A549 (cell line): ENCODE measurements around the gene CPLX1. TPM values are rescaled to one million over a fixed set of nuclear protein-coding genes. Genes with fewer than 3 reads are reported as not detected.

Experiments
- ATAC-seq, 2 experiments: fragments of 200-7000 bp in 1 of 2; fragments of >200 bp in 1 of 2; cut with Nextera tagmentation in 1 of 2; cut with Tn5 transposase in 1 of 2; 3 replicates each; pipeline versions ENCODE4 v1.8.0 to v1.9.1; 2018 to 2020; ENCODE audit warnings: mild to moderate bottlenecking in 1 of 2, moderate library complexity in 1 of 2
- CTCF ChIA-PET: fragments of 300-600 bp; sonication (Branson Sonifier 250); formaldehyde crosslinking; extraction: SDS; loops from one replicate; lab custom pipeline; 2021; ENCODE audit warnings: antibody characterized with exemption, inconsistent platforms; lab: Yijun Ruan, JAX
- POLR2A ChIA-PET: fragments of 350-600 bp; formaldehyde crosslinking; extraction: SDS; loops from one replicate; lab custom pipeline; 2021; ENCODE audit warnings: antibody characterized with exemption, inconsistent platforms; lab: Yijun Ruan, JAX
- DNase-seq, 2 experiments: peaks; one replicate each; pipeline versions ENCODE4 v3.0.0 to v3.0.0-alpha.2; 2011 to 2016; ENCODE audit warnings: low read depth in 1 of 2, low spot score in 1 of 2
- FAIRE-seq: peaks from 2 replicates; lab custom pipeline; 2011; peaks lifted over from hg19 to GRCh38; lab: Jason Lieb, UNC
- H3K27ac ChIP-seq, 2 experiments: fragments of >200 bp; sonication (Bioruptor Twin); formaldehyde crosslinking; 3 replicates each; pipeline ENCODE4 v1.5.1; 2016 to 2017
- H3K4me1 ChIP-seq: fragments of >200 bp; sonication (Bioruptor Twin); formaldehyde crosslinking; 3 replicates; pipeline ENCODE4 v1.6.1; 2016
- H3K4me2 ChIP-seq: fragments of >200 bp; sonication (Bioruptor Twin); formaldehyde crosslinking; 3 replicates; pipeline ENCODE4 v1.6.1; 2016
- H3K4me3 ChIP-seq: fragments of >200 bp; sonication (Bioruptor Twin); formaldehyde crosslinking; 3 replicates; pipeline ENCODE4 v1.5.1; 2016
- H3K9me3 ChIP-seq: fragments of >200 bp; sonication (Bioruptor Twin); formaldehyde crosslinking; 3 replicates; pipeline ENCODE4 v1.6.1; 2016
- BHLHE40 ChIP-seq: IDR thresholded peaks from 2 replicates; pipeline ENCODE4 v1.6.1; 2012; ENCODE audit warnings: low read depth, low read length, inconsistent platforms
- CBX8 ChIP-seq: fragments of 200-600 bp; sonication (generic); IDR thresholded peaks from 2 replicates; pipeline ENCODE4 v1.6.1; 2016
- CHD4 ChIP-seq: fragments of 200-600 bp; sonication (generic); IDR thresholded peaks from 2 replicates; pipeline ENCODE4 v1.6.1; 2016; ENCODE audit warnings: antibody characterized with exemption, mild to moderate bottlenecking, borderline replicate concordance
- ESRRA ChIP-seq: fragments of 150-350 bp; IDR thresholded peaks from 2 replicates; pipeline ENCODE4 v1.6.1; 2014; ENCODE audit warnings: mild to moderate bottlenecking, low read length, borderline replicate concordance
- FOSB ChIP-seq: fragments of 250-450 bp; sonication (Bioruptor Pico); IDR thresholded peaks from 2 replicates; pipeline ENCODE4 v1.5.0; 2020; ENCODE audit warnings: mild to moderate bottlenecking, moderate library complexity
- FOXS1 ChIP-seq: fragments of 250-450 bp; sonication (Bioruptor Pico); IDR thresholded peaks from 2 replicates; pipeline ENCODE4 v1.5.0; 2020; ENCODE audit warnings: mild to moderate bottlenecking, moderate library complexity
- GATA3 ChIP-seq: IDR thresholded peaks from 2 replicates; pipeline ENCODE4 v1.6.1; 2012; ENCODE audit warnings: borderline replicate concordance
- HDAC2 ChIP-seq: fragments of 200-600 bp; sonication (generic); IDR thresholded peaks from 2 replicates; pipeline ENCODE4 v1.6.1; 2016
- HOXB5 ChIP-seq: fragments of 250-450 bp; sonication (Bioruptor Pico); IDR thresholded peaks from 2 replicates; pipeline ENCODE4 v1.5.0; 2020; ENCODE audit warnings: mild to moderate bottlenecking, moderate library complexity
- JUN ChIP-seq, 2 experiments: fragments of >200 bp; sonication (Bioruptor Twin); formaldehyde crosslinking; IDR thresholded peaks; 2 replicates in 1 of 2; 3 replicates in 1 of 2; pipeline ENCODE4 v1.6.1; 2016 to 2017
- JUNB ChIP-seq: fragments of >200 bp; sonication (Bioruptor Twin); formaldehyde crosslinking; IDR thresholded peaks from 2 replicates; pipeline ENCODE4 v1.6.1; 2016
- KDM5A ChIP-seq: fragments of 200-600 bp; sonication (generic); IDR thresholded peaks from 2 replicates; pipeline ENCODE4 v1.6.1; 2016; ENCODE audit warnings: antibody characterized with exemption, mild to moderate bottlenecking
- MAZ ChIP-seq: fragments of 150-350 bp; IDR thresholded peaks from 2 replicates; pipeline ENCODE4 v1.6.1; 2014; ENCODE audit warnings: antibody characterized with exemption, low read depth, low read length, borderline replicate concordance
- NFE2L2 ChIP-seq: fragments of 150-350 bp; conservative IDR thresholded peaks from 2 replicates; pipeline ENCODE4 v1.6.1; 2014; ENCODE audit warnings: low read length
- POLR2AphosphoS2 ChIP-seq: conservative IDR thresholded peaks from 2 replicates; pipeline ENCODE4 v1.6.1; 2012; ENCODE audit warnings: low read length, improper control_type of control experiment, inconsistent platforms
- RNF2 ChIP-seq: fragments of 200-600 bp; sonication (generic); IDR thresholded peaks from 2 replicates; pipeline ENCODE4 v1.6.1; 2016; ENCODE audit warnings: low read depth, mild to moderate bottlenecking, antibody characterized with exemption, moderate library complexity, borderline replicate concordance
- TFCP2L1 ChIP-seq: fragments of 250-450 bp; sonication (Bioruptor Pico); IDR thresholded peaks from 2 replicates; pipeline ENCODE4 v1.5.0; 2021; ENCODE audit warnings: mild to moderate bottlenecking
- TP53 ChIP-seq: fragments of 250-450 bp; sonication (Bioruptor Pico); IDR thresholded peaks from 2 replicates; pipeline ENCODE4 v1.5.0; 2021; ENCODE audit warnings: mild to moderate bottlenecking, moderate library complexity
- ZC3H11A ChIP-seq: fragments of 450-650 bp; IDR thresholded peaks from 2 replicates; pipeline ENCODE4 v1.6.1; 2014; ENCODE audit warnings: antibody characterized with exemption, mild to moderate bottlenecking
- ZFP36 ChIP-seq: fragments of 450-650 bp; IDR thresholded peaks from 2 replicates; pipeline ENCODE4 v1.6.1; 2014; ENCODE audit warnings: borderline replicate concordance; ENCODE audit not compliant: partially characterized antibody
- WGBS: methylation state at CpG from one replicate; pipeline ENCODE4 v1.1.6; 2017; ENCODE audit errors: missing lambda C conversion rate; 5-methylcytosine and 5-hydroxymethylcytosine counted together
- polyA plus RNA-seq, 4 experiments: library from polyadenylated mRNA; depleted of rRNA in 3 of 4; stranded (reverse); fragments of >200 nt; fragmentation: RNase III in 1 of 4; extraction: RNeasy Plus Mini Kit Qiagen cat#74134 plus additional on column Dnase treatment in 1 of 4; gene quantifications; 2 replicates in 3 of 4; 3 replicates in 1 of 4; pipeline ENCODE4 v1.2.3, GENCODE V29; 2011 to 2017
- TF ChIP-seq, protein P1 (sequence below): fragments of 250-450 bp; sonication (Bioruptor Pico); IDR thresholded peaks from 2 replicates; pipeline ENCODE4 v1.5.0; 2020; ENCODE audit warnings: low read depth, mild to moderate bottlenecking, moderate library complexity
- TF ChIP-seq, protein P2 (sequence below): fragments of >200 bp; sonication (Bioruptor Twin); formaldehyde crosslinking; IDR thresholded peaks from 3 replicates; pipeline ENCODE4 v1.5.1; 2016
- TF ChIP-seq, protein P3 (sequence below): IDR thresholded peaks from 2 replicates; pipeline ENCODE4 v1.6.1; 2012
- TF ChIP-seq, protein P4 (sequence below): fragments of >200 bp; sonication (Bioruptor Twin); formaldehyde crosslinking; IDR thresholded peaks from 2 replicates; pipeline ENCODE4 v1.6.1; 2016

Gene CPLX1
- polyA plus RNA-seq, 2 of the 4 experiments (the other 2 are of a cell fraction), result 0.19 to 0.57 TPM

DNA sequence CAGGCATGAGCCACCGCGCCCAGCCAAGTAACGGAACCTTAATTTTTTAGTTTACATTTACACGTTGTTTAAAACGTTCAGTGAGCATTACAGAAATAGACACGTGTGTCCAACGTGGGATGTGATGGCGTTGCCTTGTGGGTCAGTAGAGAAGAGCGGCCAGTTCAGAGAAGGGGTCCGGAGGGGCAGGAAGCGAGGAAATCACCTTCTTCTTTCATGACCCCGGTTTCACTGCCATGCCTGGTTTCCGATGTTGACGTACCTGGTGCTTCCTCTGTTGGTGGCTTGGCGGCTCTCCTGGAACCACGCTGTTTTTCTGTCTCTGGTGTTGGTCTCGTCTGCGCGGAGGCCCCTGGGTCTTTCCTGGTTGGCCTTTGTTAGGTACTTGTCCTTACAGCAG is 77.5 kb downstream of the CPLX1 start:
- ChIA-PET POLR2A (no interaction called here), CTCF (no interaction called here)
- H3K4me2 ChIP-seq, result no peak overlapping the region
- H3K27ac ChIP-seq, result no peak overlapping the region
- ATAC-seq, result no peak
- no peak overlapping the region for H3K4me3 ChIP-seq
- TF ChIP-seq ZFP36 (no peak), BHLHE40 (no peak), ZC3H11A (no peak), POLR2AphosphoS2 (no peak), NFE2L2 (no peak), HOXB5 (CRISPR knock-in tag) (no peak)
- no peaks in the 10 kb centered on the region for H3K4me1 ChIP-seq
- no peak for DNase-seq
- H3K9me3 ChIP-seq, result no peaks in the 10 kb centered on the region
- no peak for FAIRE-seq
- WGBS, result 90% methylated on average over 19 of the region's 19 CpGs

DNA sequence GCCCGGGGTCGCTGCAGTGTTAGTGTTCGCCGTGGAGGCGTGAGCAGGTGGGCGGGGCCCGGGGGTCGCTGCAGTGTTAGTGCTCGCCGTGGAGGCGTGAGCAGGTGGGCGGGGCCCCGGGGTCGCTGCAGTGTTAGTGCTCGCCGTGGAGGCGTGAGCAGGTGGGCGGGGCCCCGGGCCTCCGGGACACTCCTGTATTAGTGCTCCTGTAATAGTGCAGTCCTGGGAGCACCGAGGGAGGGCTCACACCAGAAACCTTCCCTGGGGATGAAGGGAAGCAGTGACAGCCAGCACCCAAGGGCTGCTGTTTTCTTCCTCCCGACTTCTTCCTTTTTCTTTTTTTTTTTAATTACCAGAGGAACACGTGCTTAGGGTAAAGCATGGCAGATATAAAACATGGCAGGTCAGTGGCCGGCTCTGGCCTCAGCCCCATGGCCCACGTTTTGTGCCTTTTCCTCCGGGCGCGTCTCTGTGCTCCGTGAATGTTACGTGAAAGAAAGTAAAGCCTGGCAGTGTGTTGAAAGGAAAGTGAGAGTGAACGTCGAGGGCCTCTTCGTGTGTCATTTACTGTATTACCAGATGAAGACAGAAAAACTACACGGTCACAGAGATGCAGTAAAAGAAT is 78.3 kb downstream of the CPLX1 start:
- no peak for TF ChIP-seq FOXS1 (CRISPR knock-in tag)
- TF ChIP-seq TFCP2L1 (CRISPR knock-in tag), result no peak
- TF ChIP-seq ESRRA, result no peak
- TF ChIP-seq, protein P1, sequence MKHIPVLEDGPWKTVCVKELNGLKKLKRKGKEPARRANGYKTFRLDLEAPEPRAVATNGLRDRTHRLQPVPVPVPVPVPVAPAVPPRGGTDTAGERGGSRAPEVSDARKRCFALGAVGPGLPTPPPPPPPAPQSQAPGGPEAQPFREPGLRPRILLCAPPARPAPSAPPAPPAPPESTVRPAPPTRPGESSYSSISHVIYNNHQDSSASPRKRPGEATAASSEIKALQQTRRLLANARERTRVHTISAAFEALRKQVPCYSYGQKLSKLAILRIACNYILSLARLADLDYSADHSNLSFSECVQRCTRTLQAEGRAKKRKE (CRISPR knock-in tag), result no peak
- TF ChIP-seq, all 56 proteins: peak for 0
- no peak overlapping the region for H3K4me2 ChIP-seq
- H3K9me3 ChIP-seq, result no peaks in the 10 kb centered on the region
- CTCF ChIA-PET, result no interaction called here
- POLR2A ChIA-PET, result no interaction called here
- DNase-seq (no peak), ATAC-seq (no peak), FAIRE-seq (no peak)
- no peak overlapping the region for H3K27ac ChIP-seq
- 92% methylated on average over 19 of the region's 34 CpGs for WGBS
- H3K4me3 ChIP-seq, result no peak overlapping the region
- no peaks in the 10 kb centered on the region for H3K4me1 ChIP-seq

DNA sequence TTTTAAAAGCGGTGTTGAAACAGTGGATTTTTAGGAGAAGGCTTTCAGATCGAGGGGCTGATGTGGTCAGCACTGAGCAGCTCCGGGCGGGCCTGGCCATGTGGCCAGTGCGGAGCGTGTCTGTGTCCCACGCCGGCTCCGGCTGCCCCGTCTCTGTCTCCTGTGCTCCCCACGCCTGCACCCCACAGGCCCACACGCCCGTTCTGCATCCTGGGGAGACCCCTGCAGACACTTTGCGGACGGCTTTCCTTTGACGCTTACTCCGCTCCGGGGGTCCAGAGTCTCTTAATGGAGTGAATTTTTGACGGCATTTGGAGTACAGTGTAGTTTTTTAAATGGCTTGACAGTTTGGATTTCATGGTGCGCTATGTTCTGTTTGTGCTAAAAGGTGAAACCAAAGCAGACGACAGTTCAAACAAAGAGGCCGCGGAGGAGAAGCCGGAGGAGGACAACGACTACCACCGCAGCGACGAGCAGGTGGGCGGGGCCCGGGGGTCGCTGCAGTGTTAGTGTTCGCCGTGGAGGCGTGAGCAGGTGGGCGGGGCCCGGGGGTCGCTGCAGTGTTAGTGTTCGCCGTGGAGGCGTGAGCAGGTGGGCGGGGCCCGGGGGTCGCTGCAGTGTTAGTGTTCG is 81.6 kb downstream of the CPLX1 start:
- peak in 1 of 2 experiments; percentile 18; a peak in 2 of 6 replicates for ATAC-seq
- CTCF ChIA-PET, result no interaction called here
- POLR2A ChIA-PET, result no interaction called here

More for the DNA sequence above, 81.6 kb downstream of the CPLX1 start:
- H3K4me2 ChIP-seq, result no peak overlapping the region
- no peak overlapping the region for H3K27ac ChIP-seq
- FAIRE-seq (no peak), DNase-seq (no peak)
- no peaks in the 10 kb centered on the region for H3K9me3 ChIP-seq
- H3K4me3 ChIP-seq, result no peak overlapping the region
- no peaks in the 10 kb centered on the region for H3K4me1 ChIP-seq
- TF ChIP-seq, protein P2, sequence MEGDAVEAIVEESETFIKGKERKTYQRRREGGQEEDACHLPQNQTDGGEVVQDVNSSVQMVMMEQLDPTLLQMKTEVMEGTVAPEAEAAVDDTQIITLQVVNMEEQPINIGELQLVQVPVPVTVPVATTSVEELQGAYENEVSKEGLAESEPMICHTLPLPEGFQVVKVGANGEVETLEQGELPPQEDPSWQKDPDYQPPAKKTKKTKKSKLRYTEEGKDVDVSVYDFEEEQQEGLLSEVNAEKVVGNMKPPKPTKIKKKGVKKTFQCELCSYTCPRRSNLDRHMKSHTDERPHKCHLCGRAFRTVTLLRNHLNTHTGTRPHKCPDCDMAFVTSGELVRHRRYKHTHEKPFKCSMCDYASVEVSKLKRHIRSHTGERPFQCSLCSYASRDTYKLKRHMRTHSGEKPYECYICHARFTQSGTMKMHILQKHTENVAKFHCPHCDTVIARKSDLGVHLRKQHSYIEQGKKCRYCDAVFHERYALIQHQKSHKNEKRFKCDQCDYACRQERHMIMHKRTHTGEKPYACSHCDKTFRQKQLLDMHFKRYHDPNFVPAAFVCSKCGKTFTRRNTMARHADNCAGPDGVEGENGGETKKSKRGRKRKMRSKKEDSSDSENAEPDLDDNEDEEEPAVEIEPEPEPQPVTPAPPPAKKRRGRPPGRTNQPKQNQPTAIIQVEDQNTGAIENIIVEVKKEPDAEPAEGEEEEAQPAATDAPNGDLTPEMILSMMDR, result no peak
- TF ChIP-seq, protein P3, sequence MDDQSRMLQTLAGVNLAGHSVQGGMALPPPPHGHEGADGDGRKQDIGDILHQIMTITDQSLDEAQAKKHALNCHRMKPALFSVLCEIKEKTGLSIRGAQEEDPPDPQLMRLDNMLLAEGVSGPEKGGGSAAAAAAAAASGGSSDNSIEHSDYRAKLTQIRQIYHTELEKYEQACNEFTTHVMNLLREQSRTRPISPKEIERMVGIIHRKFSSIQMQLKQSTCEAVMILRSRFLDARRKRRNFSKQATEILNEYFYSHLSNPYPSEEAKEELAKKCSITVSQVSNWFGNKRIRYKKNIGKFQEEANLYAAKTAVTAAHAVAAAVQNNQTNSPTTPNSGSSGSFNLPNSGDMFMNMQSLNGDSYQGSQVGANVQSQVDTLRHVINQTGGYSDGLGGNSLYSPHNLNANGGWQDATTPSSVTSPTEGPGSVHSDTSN, result no peak
- TF ChIP-seq KDM5A (no peak), RNF2 (no peak), MAZ (no peak), JUN (IDR thresholded peaks at IDR 0.05) (no peak), JUNB (no peak), CBX8 (no peak), FOSB (no peak), TP53 (CRISPR knock-in tag) (no peak), CHD4 (no peak), ZFP36 (no peak), NFE2L2 (no peak), GATA3 (no peak), BHLHE40 (no peak), HDAC2 (no peak)
- TF ChIP-seq, protein P4, sequence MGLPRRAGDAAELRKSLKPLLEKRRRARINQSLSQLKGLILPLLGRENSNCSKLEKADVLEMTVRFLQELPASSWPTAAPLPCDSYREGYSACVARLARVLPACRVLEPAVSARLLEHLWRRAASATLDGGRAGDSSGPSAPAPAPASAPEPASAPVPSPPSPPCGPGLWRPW, result no peak
- TF ChIP-seq, protein P1 (CRISPR knock-in tag), result no peak
- 91% methylated on average over 34 of the region's 44 CpGs for WGBS
